ENCODE measurements around the gene GPR31.

The GPR31 gene

DNA sequence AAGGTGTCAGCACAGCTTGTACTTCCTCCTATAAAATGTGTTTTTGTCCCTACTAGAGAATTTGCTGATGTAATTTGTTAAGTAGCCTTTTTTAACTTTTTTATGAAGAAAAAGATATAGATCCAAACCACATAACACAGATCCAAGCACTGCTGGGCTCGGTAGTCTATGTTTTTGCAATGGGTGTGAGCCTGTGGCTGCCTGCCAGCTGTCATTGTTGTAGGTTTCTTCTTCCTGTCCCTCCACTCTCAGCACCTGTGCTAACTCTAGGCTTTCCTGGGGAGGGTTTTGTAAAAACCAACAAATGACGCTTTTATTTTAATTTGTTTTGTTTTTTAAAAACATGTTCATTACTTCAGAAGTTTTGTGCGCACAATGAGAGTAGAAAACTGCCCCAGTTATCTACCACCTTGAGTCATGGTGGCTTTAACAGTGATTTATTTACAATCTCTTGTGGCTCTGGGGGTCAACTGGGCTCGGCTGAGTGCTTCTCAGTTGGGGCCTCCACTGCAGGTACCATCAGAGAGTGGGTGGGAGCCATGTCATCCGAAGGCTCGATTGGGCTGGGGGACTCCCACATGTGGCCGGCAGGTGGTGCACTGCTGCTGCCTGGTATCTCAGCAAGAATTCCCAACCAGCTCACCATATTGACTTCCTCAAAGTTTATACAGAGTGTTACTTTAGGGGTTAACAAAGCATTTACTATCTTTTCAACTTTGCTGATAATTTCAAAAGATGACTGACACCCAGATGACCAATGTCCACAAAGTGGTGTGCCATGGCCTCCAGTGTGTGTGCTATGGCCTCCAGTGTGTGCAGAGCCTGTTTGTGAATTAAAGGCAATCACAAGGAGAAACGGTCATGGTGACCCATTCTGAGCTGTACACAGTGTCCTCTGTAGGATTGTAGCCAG is 37.9 kb downstream of the GPR31 start:
- DNase-seq (ENCODE audit: low read depth in 2 of 3, low spot score in 2 of 3), result no peak

DNA sequence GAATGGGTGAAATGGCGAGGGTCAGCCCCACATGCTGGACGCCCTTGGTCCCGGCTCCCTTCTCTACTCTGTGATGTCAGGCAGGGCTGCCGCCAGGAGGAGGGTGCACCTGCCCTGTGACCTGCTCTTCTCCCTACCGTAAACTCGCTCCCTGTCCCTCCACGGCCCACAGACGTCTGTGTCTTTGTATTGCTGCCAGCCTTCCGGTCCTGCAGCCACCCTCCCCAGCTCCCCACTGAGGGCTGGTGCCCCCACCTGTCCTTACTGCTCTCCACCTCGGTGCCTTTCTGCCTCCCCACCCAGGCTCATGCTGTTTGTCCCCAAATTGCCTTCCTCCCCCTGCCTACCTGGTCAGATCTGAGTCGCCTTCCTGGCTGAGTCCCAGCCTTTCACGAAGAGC is 38.9 kb downstream of the GPR31 start:
- DNase-seq (ENCODE audit: low read depth in 2 of 3, low spot score in 2 of 3), result no peak

DNA sequence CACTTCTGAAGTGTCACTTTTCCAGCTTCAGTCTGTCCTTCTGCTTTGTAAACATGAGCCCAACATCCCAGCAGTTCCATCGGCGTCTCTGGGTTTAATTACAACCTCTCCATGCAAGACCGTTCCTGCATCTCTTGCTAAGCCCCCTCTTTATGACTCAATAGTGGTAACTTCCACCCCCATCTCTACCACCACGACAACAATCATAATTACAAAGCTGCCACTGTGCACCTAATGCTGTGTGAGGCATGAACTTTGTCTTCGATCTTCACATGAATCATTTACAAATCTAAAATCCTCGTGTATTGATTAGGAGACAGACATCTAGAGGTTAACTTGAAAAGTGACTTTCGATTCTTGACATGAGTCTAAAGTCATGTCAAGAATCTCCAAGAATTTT is 39.8 kb downstream of the GPR31 start:
- DNase-seq (ENCODE audit: low read depth in 2 of 3, low spot score in 2 of 3), result no peak

DNA sequence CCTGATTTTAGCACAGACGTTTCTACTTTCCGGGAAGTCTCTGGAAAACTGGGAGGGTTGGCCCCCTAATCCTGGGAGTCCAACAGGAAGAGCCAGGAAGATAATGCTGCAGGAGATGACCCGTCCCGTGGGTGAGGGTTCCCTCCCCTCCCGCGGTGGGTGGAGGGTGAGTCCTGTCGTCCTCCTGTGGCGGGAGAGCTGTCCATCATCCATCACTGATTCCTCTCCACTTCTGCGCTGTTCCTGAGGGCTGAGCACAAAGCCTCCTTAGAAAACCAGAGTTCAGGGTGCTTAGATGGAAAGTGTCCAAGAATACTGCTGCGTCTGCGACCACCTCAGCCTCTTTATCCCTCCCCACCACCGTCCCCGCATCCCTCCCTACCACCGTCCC is 40.9 kb downstream of the GPR31 start:
- no peak for DNase-seq (ENCODE audit: low read depth in 2 of 3, low spot score in 2 of 3)

DNA sequence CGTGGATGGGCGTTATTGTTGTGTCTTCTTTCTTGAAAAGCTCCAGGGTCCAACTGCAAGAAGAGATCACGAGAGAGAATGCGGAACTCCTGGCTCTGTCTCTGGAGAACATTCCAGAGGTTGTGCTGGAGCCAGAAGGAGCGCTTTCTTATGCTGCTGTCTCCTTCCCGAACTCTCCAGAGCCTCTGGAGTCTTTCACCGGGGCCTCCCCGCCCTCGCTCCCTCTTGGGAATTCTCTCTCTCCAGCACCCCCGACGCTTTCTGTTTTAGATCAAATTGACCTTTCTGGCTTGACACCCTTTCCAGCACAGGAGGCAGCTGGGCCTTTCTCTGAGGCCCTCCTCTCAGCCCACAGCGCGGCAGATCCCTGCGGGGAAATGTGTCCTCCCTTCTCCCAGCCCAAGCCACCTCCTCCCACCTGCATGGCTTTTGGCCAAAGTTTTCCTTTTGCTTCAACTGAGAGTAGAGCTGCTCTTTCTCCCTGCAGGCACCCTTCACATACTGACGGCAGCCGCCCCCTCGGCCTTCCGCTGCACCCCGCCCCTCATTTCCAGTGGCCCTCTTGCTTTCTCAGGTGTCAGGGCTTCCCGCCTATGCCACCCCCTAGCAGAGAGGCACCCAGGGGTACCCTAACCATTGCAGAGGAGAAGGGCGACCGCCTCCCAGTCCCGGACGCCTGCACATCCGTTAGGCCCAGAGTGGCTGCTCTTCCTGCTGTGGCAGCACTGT is 41.5 kb downstream of the GPR31 start:
- no peak for DNase-seq (ENCODE audit: low read depth in 2 of 3, low spot score in 2 of 3)

DNA sequence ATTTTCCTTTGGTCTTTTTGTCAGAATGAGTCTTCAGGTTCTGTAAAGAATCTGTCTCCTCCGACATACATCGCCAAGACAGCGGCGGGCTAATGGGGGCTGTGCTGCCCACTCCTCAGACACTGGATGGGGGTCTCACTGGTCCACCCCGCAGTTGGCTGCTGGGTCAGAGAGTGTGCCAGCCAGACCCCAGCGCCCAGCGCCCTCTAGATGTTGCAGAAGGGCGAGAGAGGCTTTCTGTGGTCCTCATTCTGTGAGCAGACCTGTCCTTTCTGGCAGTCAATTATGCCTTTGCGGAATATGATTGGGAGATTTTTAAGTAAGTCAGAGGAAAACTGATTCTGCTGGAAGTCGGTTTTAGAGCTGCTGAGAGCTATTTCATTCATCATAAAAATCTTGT is 42.7 kb downstream of the GPR31 start:
- no peak for DNase-seq (ENCODE audit: low read depth in 2 of 3, low spot score in 2 of 3)

DNA sequence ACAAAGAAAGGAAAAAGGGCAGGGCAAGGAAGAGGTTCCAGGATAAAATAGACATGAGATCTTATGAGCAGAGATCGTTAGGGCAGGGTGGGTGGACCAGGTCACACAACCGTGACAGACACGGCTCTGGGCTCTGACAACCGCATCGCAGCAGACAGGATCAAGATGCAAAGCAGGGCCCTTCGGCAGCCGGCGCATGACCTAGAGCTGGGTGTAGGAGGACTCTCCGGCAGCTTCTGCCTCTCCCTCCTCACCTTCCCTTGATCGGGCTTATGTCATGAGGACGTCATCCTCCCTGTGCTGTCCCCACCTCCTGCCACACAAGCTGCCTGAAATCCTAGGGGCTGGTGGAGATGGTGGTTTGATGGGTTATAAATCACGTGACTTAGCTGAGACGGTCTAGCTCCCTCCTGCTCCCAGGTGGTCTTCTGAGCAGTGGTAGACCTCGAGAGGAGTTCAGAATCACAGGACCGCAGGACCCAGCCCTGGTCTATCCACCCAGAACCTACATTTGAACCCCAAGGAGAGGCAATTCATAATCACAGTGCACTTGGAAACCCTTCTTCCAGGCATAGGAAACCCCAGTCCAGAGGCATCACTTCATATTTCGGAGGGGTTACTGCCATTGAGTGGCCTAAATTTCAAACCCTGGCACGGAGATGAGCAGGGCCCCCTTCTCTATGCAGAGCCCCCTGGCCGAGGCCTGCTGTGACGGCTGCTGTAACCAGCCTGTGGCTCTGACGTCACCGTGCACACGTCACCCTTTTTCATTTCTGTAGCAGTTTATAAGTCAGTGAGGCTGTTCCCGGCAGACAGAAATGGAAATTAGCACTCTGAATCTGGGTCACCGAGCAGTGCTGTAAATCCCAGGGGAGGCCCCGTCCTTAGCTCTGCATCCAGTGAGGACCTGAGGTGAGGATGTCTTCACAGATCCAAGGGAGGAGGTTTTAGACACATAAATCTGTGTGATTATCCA is 43.6 kb downstream of the GPR31 start:
- no peak for DNase-seq (ENCODE audit: low read depth in 2 of 3, low spot score in 2 of 3)

DNA sequence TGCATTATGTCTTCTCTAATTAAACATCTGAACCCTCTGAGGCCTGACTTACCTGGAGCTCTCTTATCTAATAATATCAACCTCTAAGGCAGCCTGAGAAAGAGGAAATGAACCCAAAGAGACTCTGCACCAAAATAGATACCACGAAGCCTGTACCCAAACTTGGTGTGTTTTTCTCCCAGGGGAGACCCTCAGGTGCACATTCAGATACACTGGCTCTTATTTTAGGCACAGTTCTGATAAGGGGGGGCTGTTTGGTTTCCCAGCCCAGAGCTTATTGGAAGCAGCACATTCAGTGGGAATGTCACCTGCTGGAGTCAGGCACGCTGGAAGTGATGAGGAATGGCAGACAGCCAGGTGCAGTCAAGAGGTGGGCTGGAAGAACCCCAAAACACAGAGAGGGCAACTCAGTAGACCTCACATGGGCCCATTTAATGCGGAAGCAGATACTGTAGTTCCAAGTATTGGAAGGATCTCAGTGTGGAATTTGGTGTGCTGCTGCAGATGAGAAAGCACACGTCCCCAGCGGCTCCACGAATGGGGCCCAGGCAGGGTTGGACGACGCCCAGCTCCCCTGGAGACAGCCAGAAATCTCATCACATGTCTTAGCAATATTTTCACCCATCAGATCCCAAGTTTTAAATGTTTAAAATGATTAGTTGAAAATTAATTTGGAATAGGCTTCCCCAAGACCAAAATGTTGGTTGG is 44.6 kb downstream of the GPR31 start:
- DNase-seq (ENCODE audit: low read depth in 2 of 3, low spot score in 2 of 3), result no peak

DNA sequence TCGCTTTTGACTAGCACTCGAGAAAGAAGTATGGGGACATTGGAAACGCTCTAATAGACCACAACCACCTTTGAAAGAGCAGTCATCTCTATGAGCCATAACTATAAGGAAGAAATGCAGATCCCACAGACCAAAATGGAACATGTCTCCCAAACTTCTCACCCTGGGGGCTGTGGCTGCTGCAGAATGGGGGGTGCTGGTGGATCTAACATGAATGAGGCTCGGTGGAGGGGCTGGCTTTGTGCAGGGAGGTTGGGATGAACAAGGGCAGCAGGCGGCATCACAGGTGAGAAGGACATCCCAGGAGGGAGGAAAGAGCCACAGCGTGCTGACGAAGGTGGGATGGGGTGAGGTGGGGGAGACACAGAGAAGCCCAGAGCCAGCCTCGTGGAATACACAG is 45.4 kb downstream of the GPR31 start:
- no peak for DNase-seq (ENCODE audit: low read depth in 2 of 3, low spot score in 2 of 3)

DNA sequence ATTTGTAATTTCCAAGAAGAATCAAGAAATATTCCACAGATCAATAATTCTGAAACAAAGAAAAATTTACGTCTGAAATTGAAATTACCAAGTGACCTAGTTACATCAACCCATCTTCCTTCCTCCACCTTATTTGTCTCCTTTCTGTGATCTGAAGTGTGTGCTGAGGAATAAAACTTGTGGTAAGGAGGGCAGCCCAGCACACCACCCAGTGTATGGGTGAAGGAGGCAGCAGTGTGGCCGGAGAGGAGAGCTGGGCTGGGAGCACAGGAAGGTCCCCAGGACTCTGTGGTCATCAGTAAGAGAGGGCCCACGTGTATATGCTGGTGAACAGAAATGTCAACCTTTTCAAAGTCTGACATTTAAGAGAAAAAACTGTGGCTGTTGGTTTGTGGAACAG is 46.2 kb downstream of the GPR31 start:
- no peak for DNase-seq (ENCODE audit: low read depth in 2 of 3, low spot score in 2 of 3)

DNA sequence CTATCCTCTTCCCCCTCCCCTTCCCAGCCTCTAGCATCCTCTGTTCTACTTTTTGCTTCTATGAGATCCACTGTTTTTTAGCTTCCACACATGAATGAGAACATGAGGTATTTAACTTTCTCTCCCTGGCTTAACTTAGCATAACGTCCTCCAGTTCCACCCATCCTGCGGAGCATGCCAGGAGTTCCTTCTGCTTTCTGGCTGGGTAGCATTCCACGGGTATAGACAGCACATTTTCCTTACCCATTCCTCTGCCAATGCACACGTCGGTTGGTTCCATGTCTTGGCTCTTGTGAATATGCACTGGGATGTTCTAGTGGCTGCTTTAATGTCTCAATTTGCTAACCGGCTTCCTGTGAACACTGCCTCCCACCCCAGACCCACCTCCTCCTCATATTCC is 48.1 kb downstream of the GPR31 start:
- DNase-seq (ENCODE audit: low read depth in 2 of 3, low spot score in 2 of 3), result no peak

DNA sequence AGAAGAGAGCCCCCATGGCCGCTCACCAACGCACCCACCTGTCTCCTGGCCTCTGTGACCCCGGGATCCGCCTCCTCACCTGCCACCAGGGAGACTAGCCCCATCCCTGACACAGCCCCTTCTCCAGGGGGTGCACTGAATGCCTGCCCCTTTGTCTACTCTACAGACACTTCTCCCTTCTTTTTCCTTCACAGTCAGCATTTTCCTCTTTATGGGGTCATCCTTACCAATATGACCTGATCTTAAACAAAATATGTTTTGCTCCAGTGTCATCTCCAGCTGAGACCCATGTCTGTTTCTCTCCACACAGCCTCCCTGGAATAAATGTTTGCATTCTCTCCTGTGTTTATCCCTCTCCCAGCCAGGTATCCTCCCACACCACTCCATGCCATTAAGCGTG is 49.5 kb downstream of the GPR31 start:
- DNase-seq (ENCODE audit: low read depth in 2 of 3, low spot score in 2 of 3), result no peak

DNA sequence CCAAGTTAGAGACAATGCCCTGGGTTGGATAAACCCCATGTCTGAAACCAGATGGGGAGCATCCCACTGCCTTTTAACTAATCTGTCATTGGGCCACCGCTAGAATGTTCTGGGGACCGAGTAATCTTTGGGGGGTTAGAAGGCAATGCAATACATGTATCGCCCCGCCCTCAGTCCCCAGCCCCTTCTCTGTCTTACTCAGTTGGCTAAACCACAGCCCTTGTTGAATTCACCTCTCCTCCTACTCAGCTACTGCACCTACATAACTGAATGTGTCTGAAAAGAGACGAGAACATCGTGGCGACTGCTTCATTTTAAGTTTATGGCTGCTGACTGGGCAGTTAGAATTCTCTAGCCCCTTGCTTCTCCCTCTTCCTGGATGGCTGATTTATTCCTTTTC is 50.0 kb downstream of the GPR31 start:
- no peak for DNase-seq (ENCODE audit: low read depth in 2 of 3, low spot score in 2 of 3)

DNA sequence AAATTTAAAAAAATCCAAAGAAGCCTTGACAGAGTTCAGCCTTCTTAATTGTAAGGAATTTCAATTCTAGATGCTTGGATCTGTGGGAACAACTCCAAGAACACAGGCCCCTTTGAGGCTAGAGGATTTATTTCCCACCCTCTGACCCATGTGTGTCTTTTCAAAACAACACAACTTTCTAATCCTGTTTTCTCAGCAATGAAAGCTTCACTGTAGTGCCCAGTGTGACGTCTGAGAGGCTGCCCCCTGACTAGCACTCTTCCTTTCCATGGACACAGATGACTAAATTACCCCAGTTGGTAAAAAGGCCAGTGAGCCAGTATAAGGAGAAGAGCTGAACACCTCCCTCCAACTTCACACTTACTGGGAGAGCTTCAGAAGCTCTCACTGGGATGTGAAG is 51.4 kb downstream of the GPR31 start:
- DNase-seq (ENCODE audit: low read depth in 2 of 3, low spot score in 2 of 3), result no peak

All from activated CD8-positive, alpha-beta memory T cell treated with anti-CD3 and anti-CD28 coated beads for 48 hours (primary cell).